HepG2 (cell line): ENCODE results near the gene RERE.

Source experiments
- ATAD3A ChIP-seq: sonication (generic); formaldehyde crosslinking; IDR thresholded peaks from 2 replicates; pipeline ENCODE4 v1.4.0; 2020; ENCODE audit warnings: missing genetic modification reagents
- CBFB ChIP-seq: sonication (generic); formaldehyde crosslinking; IDR thresholded peaks from 2 replicates; pipeline ENCODE4 v1.4.0; 2020; ENCODE audit warnings: missing genetic modification reagents
- ETV6 ChIP-seq: sonication (generic); formaldehyde crosslinking; conservative IDR thresholded peaks from 2 replicates; pipeline ENCODE4 v1.4.0; 2020; ENCODE audit warnings: missing genetic modification reagents
- POLR2A ChIP-seq, 2 experiments: IDR thresholded peaks; 2 replicates each; pipeline ENCODE4 v1.6.1; 2011; ENCODE audit warnings: low read depth in 2 of 2, low read length in 2 of 2, mild to moderate bottlenecking in 1 of 2, moderate library complexity in 1 of 2; ENCODE audit not compliant: insufficient read depth in 1 of 2
- POLR2AphosphoS5 ChIP-seq: IDR thresholded peaks from 2 replicates; pipeline ENCODE4 v1.6.1; 2012; ENCODE audit warnings: low read depth, low read length
- RFX5 ChIP-seq: IDR thresholded peaks from 2 replicates; pipeline ENCODE4 v1.6.1; 2011; ENCODE audit warnings: low read depth, low read length, improper control_type of control experiment
- SMARCC2 ChIP-seq: fragments of 450-650 bp; IDR thresholded peaks from 2 replicates; pipeline ENCODE4 v1.6.1; 2017; ENCODE audit warnings: antibody characterized with exemption, mild to moderate bottlenecking
- SNAPC2 ChIP-seq: sonication (generic); formaldehyde crosslinking; IDR thresholded peaks from 2 replicates; pipeline ENCODE4 v1.8.1; 2022; ENCODE audit warnings: mild to moderate bottlenecking, missing genetic modification reagents
- TAF1 ChIP-seq: sonication (generic); formaldehyde crosslinking; IDR thresholded peaks from 2 replicates; pipeline ENCODE4 v1.4.0; 2020; ENCODE audit warnings: missing genetic modification reagents
- TAF15 ChIP-seq: fragments of 200-400 bp; formaldehyde crosslinking; IDR thresholded peaks from one replicate; pipeline ENCODE4 v1.6.1; 2018; ENCODE audit warnings: mild to moderate bottlenecking, low read depth, low read length; ENCODE audit not compliant: poor library complexity, severe bottlenecking
- TBL1XR1 ChIP-seq: fragments of 150-350 bp; IDR thresholded peaks from 2 replicates; pipeline ENCODE4 v1.6.1; 2014; ENCODE audit warnings: borderline replicate concordance, low read length; ENCODE audit not compliant: partially characterized antibody
- ZNF292 ChIP-seq: sonication (generic); formaldehyde crosslinking; IDR thresholded peaks from 2 replicates; pipeline ENCODE4 v1.8.1; 2022; ENCODE audit warnings: mild to moderate bottlenecking, low read depth, missing genetic modification reagents, borderline replicate concordance
- ZSCAN21 ChIP-seq: sonication (generic); formaldehyde crosslinking; IDR thresholded peaks from 2 replicates; pipeline ENCODE4 v1.8.0; 2022; ENCODE audit warnings: mild to moderate bottlenecking, missing genetic modification reagents, moderate library complexity, borderline replicate concordance
- TF ChIP-seq, protein P1 (sequence below): sonication (generic); formaldehyde crosslinking; conservative IDR thresholded peaks from 2 replicates; pipeline ENCODE4 v1.4.0; 2020; ENCODE audit warnings: missing genetic modification reagents

DNA sequence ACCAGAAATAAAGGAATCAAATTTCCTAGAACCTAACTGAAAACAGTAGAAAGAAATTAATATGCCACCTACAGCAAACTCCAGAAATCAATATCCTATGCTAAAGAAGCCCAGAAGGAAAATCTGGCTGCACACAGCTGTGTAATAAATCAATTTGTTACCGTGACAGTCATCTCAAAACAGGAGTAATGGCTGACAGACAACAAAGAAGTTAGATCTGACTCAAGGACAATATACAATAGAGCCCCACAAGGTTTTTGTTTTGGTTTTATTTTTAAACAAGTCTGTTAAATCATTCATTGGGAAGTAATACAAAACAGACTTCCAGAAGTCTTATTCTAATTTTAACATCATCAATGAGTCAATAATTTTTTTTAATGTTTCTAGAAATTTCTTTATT is 168.4 kb downstream of the RERE start:
- TF ChIP-seq, protein P1, sequence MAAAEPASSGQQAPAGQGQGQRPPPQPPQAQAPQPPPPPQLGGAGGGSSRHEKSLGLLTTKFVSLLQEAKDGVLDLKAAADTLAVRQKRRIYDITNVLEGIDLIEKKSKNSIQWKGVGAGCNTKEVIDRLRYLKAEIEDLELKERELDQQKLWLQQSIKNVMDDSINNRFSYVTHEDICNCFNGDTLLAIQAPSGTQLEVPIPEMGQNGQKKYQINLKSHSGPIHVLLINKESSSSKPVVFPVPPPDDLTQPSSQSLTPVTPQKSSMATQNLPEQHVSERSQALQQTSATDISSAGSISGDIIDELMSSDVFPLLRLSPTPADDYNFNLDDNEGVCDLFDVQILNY (CRISPR knock-in tag), result no peak
- TF ChIP-seq SMARCC2 (no peak), CBFB (CRISPR knock-in tag) (no peak), TAF15 (no peak), ZNF292 (no peak), POLR2A (IDR thresholded peaks at IDR 0.05; ENCODE audit: insufficient read depth in 1 of 2, low read depth in 2 of 2, low read length in 2 of 2) (no peak), RFX5 (no peak), ZSCAN21 (CRISPR knock-in tag) (no peak), SNAPC2 (CRISPR knock-in tag) (no peak), TAF1 (CRISPR knock-in tag) (no peak), POLR2AphosphoS5 (no peak), TBL1XR1 (no peak), ETV6 (no peak), ATAD3A (CRISPR knock-in tag) (no peak)
